HepG2 (cell line): ENCODE results near the gene TCF7L2.

Experiments
- NFE2L2 ChIP-seq: fragments of 150-350 bp; IDR thresholded peaks from 2 replicates; pipeline ENCODE4 v1.6.1; 2014; ENCODE audit warnings: low read length
- SNRNP70 ChIP-seq: fragments of 200-400 bp; formaldehyde crosslinking; IDR thresholded peaks from 2 replicates; pipeline ENCODE4 v1.6.1; 2017; ENCODE audit warnings: mild to moderate bottlenecking, low read depth, low read length, moderate library complexity
- ZNF563 ChIP-seq: sonication (generic); formaldehyde crosslinking; IDR thresholded peaks from 2 replicates; pipeline ENCODE4 v1.8.0; 2022; ENCODE audit warnings: mild to moderate bottlenecking, moderate library complexity, missing genetic modification reagents
- ZNF660 ChIP-seq: sonication (generic); formaldehyde crosslinking; IDR thresholded peaks from 2 replicates; pipeline ENCODE4 v1.5.1; 2020; ENCODE audit warnings: mild to moderate bottlenecking, low read depth, missing genetic modification reagents, borderline replicate concordance
- TF ChIP-seq, protein P1 (sequence below): sonication (generic); formaldehyde crosslinking; IDR thresholded peaks from 2 replicates; pipeline ENCODE4 v1.5.1; 2020; ENCODE audit warnings: missing genetic modification reagents, mild to moderate bottlenecking, borderline replicate concordance
- TF ChIP-seq, protein P2 (sequence below): IDR thresholded peaks from 2 replicates; pipeline ENCODE4 v1.6.1; 2012; ENCODE audit warnings: inconsistent platforms
- TF ChIP-seq, protein P3 (sequence below): sonication (generic); formaldehyde crosslinking; IDR thresholded peaks from 2 replicates; pipeline ENCODE4 v1.5.0; 2020; ENCODE audit warnings: mild to moderate bottlenecking, missing genetic modification reagents, moderate library complexity

GRCh38 chr10:113044016-113044755 lies 94.1 kb downstream of the TCF7L2 start:
- TF ChIP-seq, protein P1, sequence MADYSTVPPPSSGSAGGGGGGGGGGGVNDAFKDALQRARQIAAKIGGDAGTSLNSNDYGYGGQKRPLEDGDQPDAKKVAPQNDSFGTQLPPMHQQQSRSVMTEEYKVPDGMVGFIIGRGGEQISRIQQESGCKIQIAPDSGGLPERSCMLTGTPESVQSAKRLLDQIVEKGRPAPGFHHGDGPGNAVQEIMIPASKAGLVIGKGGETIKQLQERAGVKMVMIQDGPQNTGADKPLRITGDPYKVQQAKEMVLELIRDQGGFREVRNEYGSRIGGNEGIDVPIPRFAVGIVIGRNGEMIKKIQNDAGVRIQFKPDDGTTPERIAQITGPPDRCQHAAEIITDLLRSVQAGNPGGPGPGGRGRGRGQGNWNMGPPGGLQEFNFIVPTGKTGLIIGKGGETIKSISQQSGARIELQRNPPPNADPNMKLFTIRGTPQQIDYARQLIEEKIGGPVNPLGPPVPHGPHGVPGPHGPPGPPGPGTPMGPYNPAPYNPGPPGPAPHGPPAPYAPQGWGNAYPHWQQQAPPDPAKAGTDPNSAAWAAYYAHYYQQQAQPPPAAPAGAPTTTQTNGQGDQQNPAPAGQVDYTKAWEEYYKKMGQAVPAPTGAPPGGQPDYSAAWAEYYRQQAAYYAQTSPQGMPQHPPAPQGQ (CRISPR knock-in tag), result no peak
- TF ChIP-seq ZNF563 (CRISPR knock-in tag) (no peak), NFE2L2 (no peak), SNRNP70 (no peak), ZNF660 (no peak)
- TF ChIP-seq, protein P2, sequence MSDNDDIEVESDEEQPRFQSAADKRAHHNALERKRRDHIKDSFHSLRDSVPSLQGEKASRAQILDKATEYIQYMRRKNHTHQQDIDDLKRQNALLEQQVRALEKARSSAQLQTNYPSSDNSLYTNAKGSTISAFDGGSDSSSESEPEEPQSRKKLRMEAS, result no peak
- TF ChIP-seq, protein P3, sequence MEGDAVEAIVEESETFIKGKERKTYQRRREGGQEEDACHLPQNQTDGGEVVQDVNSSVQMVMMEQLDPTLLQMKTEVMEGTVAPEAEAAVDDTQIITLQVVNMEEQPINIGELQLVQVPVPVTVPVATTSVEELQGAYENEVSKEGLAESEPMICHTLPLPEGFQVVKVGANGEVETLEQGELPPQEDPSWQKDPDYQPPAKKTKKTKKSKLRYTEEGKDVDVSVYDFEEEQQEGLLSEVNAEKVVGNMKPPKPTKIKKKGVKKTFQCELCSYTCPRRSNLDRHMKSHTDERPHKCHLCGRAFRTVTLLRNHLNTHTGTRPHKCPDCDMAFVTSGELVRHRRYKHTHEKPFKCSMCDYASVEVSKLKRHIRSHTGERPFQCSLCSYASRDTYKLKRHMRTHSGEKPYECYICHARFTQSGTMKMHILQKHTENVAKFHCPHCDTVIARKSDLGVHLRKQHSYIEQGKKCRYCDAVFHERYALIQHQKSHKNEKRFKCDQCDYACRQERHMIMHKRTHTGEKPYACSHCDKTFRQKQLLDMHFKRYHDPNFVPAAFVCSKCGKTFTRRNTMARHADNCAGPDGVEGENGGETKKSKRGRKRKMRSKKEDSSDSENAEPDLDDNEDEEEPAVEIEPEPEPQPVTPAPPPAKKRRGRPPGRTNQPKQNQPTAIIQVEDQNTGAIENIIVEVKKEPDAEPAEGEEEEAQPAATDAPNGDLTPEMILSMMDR (CRISPR knock-in tag), result no peak
